Loucy (cell line): ENCODE results near the gene CELSR3.

Experiments used
- H2AFZ ChIP-seq: fragments of 200-600 bp; sonication (generic); 2 replicates; pipeline ENCODE4 v1.6.0; 2016; ENCODE audit warnings: antibody characterized with exemption, mild to moderate bottlenecking, low read length, moderate library complexity
- H3F3A ChIP-seq: fragments of 200-600 bp; 2 replicates; pipeline ENCODE4 v1.6.0; 2016; ENCODE audit warnings: antibody characterized with exemption, low read depth, mild to moderate bottlenecking
- H3K27me3 ChIP-seq: fragments of 200-600 bp; sonication (generic); 2 replicates; pipeline ENCODE4 v1.6.1; 2014; ENCODE audit warnings: low read length, mild to moderate bottlenecking; ENCODE audit not compliant: insufficient read depth, poor library complexity, severe bottlenecking
- H3K36me3 ChIP-seq: fragments of 200-600 bp; sonication (generic); 2 replicates; pipeline ENCODE4 v1.6.1; 2016; ENCODE audit warnings: low read length; ENCODE audit not compliant: insufficient read depth
- H3K4me1 ChIP-seq: fragments of 200-600 bp; sonication (generic); 2 replicates; pipeline ENCODE4 v1.5.1; 2014; ENCODE audit warnings: low read length, mild to moderate bottlenecking; ENCODE audit not compliant: insufficient read depth, poor library complexity, severe bottlenecking
- H3K4me2 ChIP-seq: fragments of 200-600 bp; sonication (generic); 2 replicates; pipeline ENCODE4 v1.6.0; 2014; ENCODE audit warnings: antibody characterized with exemption, low read length, low read depth, mild to moderate bottlenecking; ENCODE audit not compliant: poor library complexity, severe bottlenecking
- H3K4me3 ChIP-seq: fragments of 200-600 bp; sonication (generic); 2 replicates; pipeline ENCODE4 v1.5.1; 2014; ENCODE audit warnings: low read length, mild to moderate bottlenecking, mixed read lengths; ENCODE audit not compliant: poor library complexity, severe bottlenecking
- H3K79me2 ChIP-seq: fragments of 200-600 bp; sonication (generic); 2 replicates; pipeline ENCODE4 v1.6.1; 2014; ENCODE audit warnings: low read length; ENCODE audit not compliant: insufficient read depth
- H3K9ac ChIP-seq: fragments of 200-600 bp; sonication (generic); 2 replicates; pipeline ENCODE4 v1.6.0; 2014; ENCODE audit warnings: mild to moderate bottlenecking, low read depth, low read length, moderate library complexity; ENCODE audit not compliant: poor library complexity, severe bottlenecking
- H3K9me2 ChIP-seq: fragments of 200-600 bp; sonication (generic); replicated peaks from 2 replicates; pipeline ENCODE4 v1.6.1; 2016; ENCODE audit warnings: low read depth, low read length, mixed read lengths
- H3K9me3 ChIP-seq: fragments of 200-600 bp; sonication (generic); 2 replicates; pipeline ENCODE4 v1.6.1; 2014; ENCODE audit warnings: mild to moderate bottlenecking, antibody characterized with exemption, low read length, low read depth; ENCODE audit not compliant: insufficient read depth
- H4K20me1 ChIP-seq: fragments of 200-600 bp; sonication (generic); 2 replicates; pipeline ENCODE4 v1.6.0; 2014; ENCODE audit warnings: antibody characterized with exemption, low read length, mild to moderate bottlenecking; ENCODE audit not compliant: insufficient read depth, poor library complexity, severe bottlenecking
- CTCF ChIP-seq: fragments of 200-600 bp; sonication (generic); conservative IDR thresholded peaks from 2 replicates; pipeline ENCODE4 v1.5.1; 2014; ENCODE audit warnings: mild to moderate bottlenecking, antibody characterized with exemption, low read length
- EZH2phosphoT487 ChIP-seq: fragments of 200-600 bp; IDR thresholded peaks from 2 replicates; pipeline ENCODE4 v1.6.1; 2018; ENCODE audit warnings: antibody characterized with exemption, mild to moderate bottlenecking, moderate library complexity, borderline replicate concordance

CELSR3 gene

GRCh38 chr3:48621461-48621869 lies 41.2 kb downstream of the CELSR3 start, which contains the start of gene TMEM89:
Gene TMEM89 (minus strand): TSS chr3:48621769. CDS start chr3:48621756, 13 bp downstream.
- Histone ChIP-seq H3K36me3 (peaks cover 5% of the 10 kb centered on the region; the same call in 1 of the 2 replicates), H3K27me3 (no peaks in the 10 kb centered on the region), H3K9me3 (peaks cover 7% of the 10 kb centered on the region; the same call in 1 of the 2 replicates), H3K79me2 (no peaks in the 10 kb centered on the region), H3F3A (no peaks in the 10 kb centered on the region), H3K9ac (no peak within 1 kb of the TSS), H3K4me3 (no peak within 1 kb of the TSS), H3K9me2 (no peaks in the 10 kb centered on the region), H4K20me1 (no peaks in the 10 kb centered on the region), H2AFZ (no peak within 1 kb of the TSS), H3K4me1 (peaks cover 19% of the 10 kb centered on the region), H3K4me2 (no peak within 1 kb of the TSS)
- TF ChIP-seq EZH2phosphoT487 (no peak), CTCF (no peak)

GRCh38 chr3:48619541-48620524 lies 42.9 kb downstream of the CELSR3 start:
- H3K9ac ChIP-seq, result no peak overlapping the region
- peaks cover 7% of the 10 kb centered on the region; the same call in 1 of the 2 replicates for H3K9me3 ChIP-seq
- H3K9me2 ChIP-seq, result no peaks in the 10 kb centered on the region
- no peaks in the 10 kb centered on the region for H4K20me1 ChIP-seq
- H3F3A ChIP-seq, result no peaks in the 10 kb centered on the region
- H3K4me1 ChIP-seq, result peaks cover 12% of the 10 kb centered on the region
- H3K4me2 ChIP-seq, result no peak overlapping the region
- H3K79me2 ChIP-seq, result no peaks in the 10 kb centered on the region
- no peaks in the 10 kb centered on the region for H3K36me3 ChIP-seq
- H3K27me3 ChIP-seq, result no peaks in the 10 kb centered on the region
- TF ChIP-seq EZH2phosphoT487, result no peak
- TF ChIP-seq CTCF, result no peak
- no peak overlapping the region for H3K4me3 ChIP-seq
- no peak overlapping the region for H2AFZ ChIP-seq

GRCh38 chr3:48617559-48617958 lies 45.1 kb downstream of the CELSR3 start:
- Histone ChIP-seq H3K27me3 (no peaks in the 10 kb centered on the region), H2AFZ (no peak overlapping the region), H3K9me2 (no peaks in the 10 kb centered on the region), H3K4me2 (no peak overlapping the region), H4K20me1 (no peaks in the 10 kb centered on the region), H3F3A (no peaks in the 10 kb centered on the region), H3K4me1 (no peaks in the 10 kb centered on the region), H3K79me2 (no peaks in the 10 kb centered on the region), H3K9me3 (peaks cover 7% of the 10 kb centered on the region; the same call in 1 of the 2 replicates), H3K36me3 (no peaks in the 10 kb centered on the region), H3K9ac (no peak overlapping the region), H3K4me3 (no peak overlapping the region)
- TF ChIP-seq CTCF, result no peak
- no peak for TF ChIP-seq EZH2phosphoT487
